Karpas-422 (cell line): ENCODE results near the gene NAV2. TPM values are rescaled to one million over a fixed set of nuclear protein-coding genes. Genes with fewer than 3 reads are reported as not detected.
"Not testable (repeated sequence)": the region's sequence is repeated elsewhere in the genome, so short reads cannot be mapped to it uniquely, and the experiment has no call there.

ENCODE experiments used
- DNase-seq: peaks from one replicate; pipeline ENCODE4 v3.0.0-alpha.2; 2015
- H2AFZ ChIP-seq: fragments of 200-600 bp; sonication (generic); 2 replicates; pipeline ENCODE4 v1.6.1; 2014; ENCODE audit warnings: antibody characterized with exemption, low read length, mixed read lengths
- H3K27ac ChIP-seq: fragments of 200-600 bp; sonication (generic); 2 replicates; pipeline ENCODE4 v1.5.1; 2014; ENCODE audit warnings: mild to moderate bottlenecking, low read length, moderate library complexity
- H3K27me3 ChIP-seq: fragments of 200-600 bp; sonication (generic); 2 replicates; pipeline ENCODE4 v1.6.1; 2014; ENCODE audit warnings: low read length, mixed read lengths
- H3K36me3 ChIP-seq: fragments of 200-600 bp; sonication (generic); 2 replicates; pipeline ENCODE4 v1.6.1; 2014; ENCODE audit warnings: low read length, mixed read lengths; ENCODE audit not compliant: insufficient read depth
- H3K4me1 ChIP-seq: fragments of 200-600 bp; sonication (generic); 2 replicates; pipeline ENCODE4 v1.6.1; 2014; ENCODE audit warnings: mild to moderate bottlenecking, low read length, mixed read lengths
- H3K4me2 ChIP-seq: fragments of 200-600 bp; sonication (generic); 2 replicates; pipeline ENCODE4 v1.6.1; 2014; ENCODE audit warnings: low read length, low read depth, mild to moderate bottlenecking; ENCODE audit not compliant: poor library complexity, severe bottlenecking
- H3K4me3 ChIP-seq: fragments of 200-600 bp; sonication (generic); 2 replicates; pipeline ENCODE4 v1.5.1; 2014; ENCODE audit warnings: mild to moderate bottlenecking, antibody characterized with exemption, low read length, mixed read lengths
- H3K79me2 ChIP-seq: fragments of 200-600 bp; sonication (generic); 2 replicates; pipeline ENCODE4 v1.6.1; 2014; ENCODE audit warnings: mild to moderate bottlenecking, low read length, mixed read lengths
- H3K9ac ChIP-seq: fragments of 200-600 bp; sonication (generic); 2 replicates; pipeline ENCODE4 v1.6.0; 2014; ENCODE audit warnings: low read length
- H3K9me2 ChIP-seq: fragments of 200-600 bp; sonication (generic), shearing (Covaris generic); replicated peaks from 2 replicates; pipeline ENCODE4 v1.6.0; 2014; ENCODE audit warnings: mild to moderate bottlenecking, low read length, moderate library complexity; ENCODE audit not compliant: insufficient read depth
- H3K9me3 ChIP-seq: fragments of 300-700, 200-600 bp; sonication (generic); 2 replicates; pipeline ENCODE4 v1.6.1; 2014; ENCODE audit warnings: low read length, mixed read lengths
- H4K20me1 ChIP-seq: fragments of 200-600 bp; sonication (generic); 2 replicates; pipeline ENCODE4 v1.6.1; 2014; ENCODE audit warnings: mild to moderate bottlenecking, antibody characterized with exemption, low read length, low read depth; ENCODE audit not compliant: insufficient read depth
- total RNA-seq: library from RNA; depleted of rRNA; stranded (reverse); fragments of >200 nt; shearing (Covaris generic); gene quantifications from 2 replicates; pipeline ENCODE4 v1.2.3, GENCODE V29; 2014; ENCODE audit warnings: low replicate concordance

Gene NAV2
- total RNA-seq, 1 experiment from 2014 or later = not detected

DNA sequence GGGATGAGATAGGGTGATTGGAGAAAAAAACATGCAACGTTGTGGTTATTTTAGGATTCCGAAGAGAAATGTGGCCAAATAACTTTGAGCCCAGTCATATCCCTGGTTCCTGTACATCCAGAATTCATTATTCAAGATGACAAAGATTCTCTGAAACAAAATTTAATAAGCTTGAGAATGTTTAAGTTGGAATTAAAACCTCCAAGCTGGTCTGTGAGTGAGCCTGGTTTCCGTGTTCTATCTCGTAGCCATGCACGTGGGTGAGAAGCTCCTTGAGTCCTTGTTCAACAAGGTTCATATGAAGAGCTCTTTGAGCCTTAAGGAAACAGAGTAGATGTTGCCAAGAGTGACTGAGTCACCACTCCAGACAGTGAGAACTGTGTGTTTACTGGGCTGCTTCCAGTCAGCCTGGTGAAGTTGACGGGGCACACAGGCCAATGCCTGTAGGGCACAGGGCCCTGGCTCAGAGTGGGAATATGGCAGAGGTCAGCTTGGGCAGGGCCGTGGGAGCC is 206.5 kb downstream of the NAV2 start:
- no peaks in the 10 kb centered on the region for H3K27me3 ChIP-seq
- DNase-seq = no peak
- no peaks in the 10 kb centered on the region for H3K9me2 ChIP-seq
- H3K9me3 ChIP-seq = no peaks in the 10 kb centered on the region
- H3K9ac ChIP-seq = no peak overlapping the region
- H2AFZ ChIP-seq = no peak overlapping the region
- H3K27ac ChIP-seq = no peak overlapping the region
- no peaks in the 10 kb centered on the region for H3K36me3 ChIP-seq
- no peaks in the 10 kb centered on the region for H3K79me2 ChIP-seq
- no peak overlapping the region for H3K4me3 ChIP-seq
- H3K4me1 ChIP-seq = no peaks in the 10 kb centered on the region
- no peaks in the 10 kb centered on the region for H4K20me1 ChIP-seq
- no peak overlapping the region for H3K4me2 ChIP-seq

DNA sequence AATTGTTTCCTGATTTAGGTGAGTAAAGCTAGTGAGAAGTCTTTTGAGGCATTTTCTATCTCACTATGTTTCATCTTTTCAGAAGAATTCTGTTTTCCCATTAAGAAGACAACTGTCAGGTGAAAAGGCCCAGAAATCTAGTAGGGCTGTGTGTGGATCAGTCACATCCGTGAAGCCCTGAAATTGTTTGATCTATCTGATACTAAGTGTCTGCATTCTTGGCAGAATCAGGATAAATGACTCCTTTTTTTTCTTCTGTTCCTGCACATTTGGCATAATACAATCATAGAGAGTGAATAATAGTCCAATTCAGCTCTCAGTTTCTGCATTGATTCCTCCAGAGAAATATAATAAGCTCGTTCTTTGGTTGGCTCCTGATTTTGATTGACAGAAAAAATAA is 208.3 kb downstream of the NAV2 start:
- no peak overlapping the region for H2AFZ ChIP-seq
- no peak overlapping the region for H3K4me3 ChIP-seq
- no peaks in the 10 kb centered on the region for H3K36me3 ChIP-seq
- H3K27ac ChIP-seq = no peak overlapping the region
- no peak for DNase-seq
- no peaks in the 10 kb centered on the region for H3K79me2 ChIP-seq
- H3K9me3 ChIP-seq = no peaks in the 10 kb centered on the region
- no peaks in the 10 kb centered on the region for H4K20me1 ChIP-seq
- H3K9me2 ChIP-seq = no peaks in the 10 kb centered on the region
- no peak overlapping the region for H3K9ac ChIP-seq
- no peaks in the 10 kb centered on the region for H3K27me3 ChIP-seq
- no peak overlapping the region for H3K4me2 ChIP-seq
- H3K4me1 ChIP-seq = no peaks in the 10 kb centered on the region

DNA sequence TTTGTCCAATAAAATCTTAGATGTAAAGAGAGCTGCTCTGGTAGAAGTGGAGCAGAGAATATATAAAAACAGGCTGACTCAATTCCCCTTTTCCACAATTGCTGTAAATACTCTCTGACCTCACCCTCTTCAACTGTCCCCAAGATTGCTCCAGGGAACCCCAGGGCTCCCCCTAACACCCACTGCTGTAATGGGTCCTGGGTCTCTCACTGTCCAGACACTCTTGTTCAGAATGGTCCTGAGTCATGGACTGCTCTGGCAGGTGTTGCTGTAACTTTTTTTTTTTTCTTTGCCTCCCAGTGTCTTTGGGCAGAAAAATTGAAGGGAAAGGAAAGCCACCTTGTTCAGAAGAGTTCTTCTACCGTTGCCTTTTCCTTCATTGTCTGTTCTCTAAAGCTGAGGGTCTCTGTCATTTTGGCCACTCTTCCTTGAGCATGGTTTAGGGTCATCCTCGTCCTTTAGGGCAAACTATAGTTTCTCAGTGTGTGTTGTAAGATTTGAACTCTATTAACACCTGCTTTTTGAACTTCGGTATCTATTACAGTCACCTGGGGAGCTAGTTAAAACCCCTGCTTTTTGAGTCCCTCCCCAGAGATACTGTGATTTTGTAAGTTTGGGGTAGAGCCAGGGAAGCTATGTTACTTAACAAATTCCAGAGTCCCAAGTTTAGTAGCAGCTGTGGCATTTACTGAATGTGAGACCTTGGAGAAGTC is 209.5 kb downstream of the NAV2 start:
- Histone ChIP-seq H3K9me2 (no peaks in the 10 kb centered on the region), H3K4me3 (no peak overlapping the region), H4K20me1 (no peaks in the 10 kb centered on the region), H3K4me1 (no peaks in the 10 kb centered on the region), H2AFZ (no peak overlapping the region), H3K27me3 (no peaks in the 10 kb centered on the region), H3K9me3 (no peaks in the 10 kb centered on the region), H3K27ac (no peak overlapping the region), H3K4me2 (no peak overlapping the region), H3K9ac (no peak overlapping the region), H3K79me2 (no peaks in the 10 kb centered on the region), H3K36me3 (no peaks in the 10 kb centered on the region)
- DNase-seq = no peak

DNA sequence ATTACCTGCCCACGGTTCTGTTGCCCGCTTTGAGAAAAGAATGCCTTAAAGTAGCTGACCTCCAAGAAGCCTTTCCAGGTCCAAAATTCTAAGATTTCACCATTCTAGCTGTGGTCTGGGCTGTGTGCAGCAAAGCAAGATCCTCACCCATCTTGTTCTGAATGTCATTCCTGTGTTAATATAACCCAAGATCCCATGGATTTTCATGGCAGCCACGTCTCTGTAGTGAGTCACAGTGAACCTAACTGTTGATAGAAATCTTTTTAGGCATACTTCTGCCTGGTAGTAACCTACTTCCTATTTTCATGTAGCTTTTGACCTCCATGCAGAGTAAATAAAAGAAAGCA is 210.0 kb downstream of the NAV2 start:
- Histone ChIP-seq H3K27ac (no peak overlapping the region), H3K9me2 (no peaks in the 10 kb centered on the region), H3K79me2 (no peaks in the 10 kb centered on the region), H3K4me1 (no peaks in the 10 kb centered on the region), H3K9me3 (no peaks in the 10 kb centered on the region), H4K20me1 (no peaks in the 10 kb centered on the region), H3K36me3 (no peaks in the 10 kb centered on the region), H3K4me2 (no peak overlapping the region), H3K27me3 (no peaks in the 10 kb centered on the region), H3K4me3 (no peak overlapping the region), H2AFZ (no peak overlapping the region), H3K9ac (no peak overlapping the region)
- no peak for DNase-seq

DNA sequence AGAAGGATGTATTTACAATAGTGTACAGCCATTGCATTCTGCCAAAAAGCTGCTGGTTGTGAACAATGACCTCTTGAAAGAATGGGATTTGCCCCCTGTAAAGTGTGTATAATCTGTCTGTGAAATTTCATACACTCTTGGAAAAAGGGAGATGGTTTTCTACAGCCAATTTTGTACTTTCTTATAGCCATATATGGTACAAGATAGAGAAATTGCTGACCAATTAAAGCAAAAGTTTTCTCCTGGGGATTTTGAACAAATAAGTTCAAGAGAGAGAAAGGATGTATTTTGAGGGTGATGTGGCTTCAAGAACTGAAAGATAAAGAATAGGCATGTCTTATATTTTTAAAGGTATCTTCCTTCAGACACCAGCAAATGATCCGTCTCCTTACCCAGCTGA is 211.0 kb downstream of the NAV2 start:
- Histone ChIP-seq H3K36me3 (no peaks in the 10 kb centered on the region), H3K4me3 (no peak overlapping the region), H2AFZ (no peak overlapping the region), H3K9me2 (no peaks in the 10 kb centered on the region), H3K27me3 (no peaks in the 10 kb centered on the region), H4K20me1 (no peaks in the 10 kb centered on the region), H3K27ac (no peak overlapping the region), H3K4me2 (no peak overlapping the region), H3K9me3 (no peaks in the 10 kb centered on the region), H3K4me1 (no peaks in the 10 kb centered on the region), H3K79me2 (no peaks in the 10 kb centered on the region), H3K9ac (no peak overlapping the region)
- DNase-seq = no peak

DNA sequence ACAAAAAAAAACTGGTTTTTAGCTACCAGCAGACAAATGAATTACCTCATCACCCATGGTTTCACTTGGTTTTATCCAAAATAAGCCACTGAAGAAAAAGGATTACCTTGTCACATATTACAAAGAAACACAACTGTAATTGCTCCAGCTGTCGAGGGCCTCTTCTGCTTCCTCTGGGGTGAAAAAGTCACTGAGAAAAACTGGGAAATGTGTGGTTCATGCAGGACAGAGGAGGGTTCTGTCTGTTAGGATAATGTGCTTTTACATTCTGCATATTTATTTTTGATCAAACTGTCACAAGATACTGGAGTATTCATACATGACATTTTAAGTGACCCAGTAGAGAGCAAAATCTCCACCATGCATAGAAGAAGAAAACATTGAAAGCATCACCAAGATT is 211.7 kb downstream of the NAV2 start:
- Histone ChIP-seq H4K20me1 (no peaks in the 10 kb centered on the region), H3K4me2 (no peak overlapping the region), H3K9me2 (no peaks in the 10 kb centered on the region), H3K36me3 (no peaks in the 10 kb centered on the region), H3K27ac (no peak overlapping the region), H3K9ac (no peak overlapping the region), H3K4me1 (no peaks in the 10 kb centered on the region), H3K27me3 (no peaks in the 10 kb centered on the region), H2AFZ (no peak overlapping the region), H3K4me3 (no peak overlapping the region), H3K9me3 (no peaks in the 10 kb centered on the region), H3K79me2 (no peaks in the 10 kb centered on the region)
- no peak for DNase-seq

DNA sequence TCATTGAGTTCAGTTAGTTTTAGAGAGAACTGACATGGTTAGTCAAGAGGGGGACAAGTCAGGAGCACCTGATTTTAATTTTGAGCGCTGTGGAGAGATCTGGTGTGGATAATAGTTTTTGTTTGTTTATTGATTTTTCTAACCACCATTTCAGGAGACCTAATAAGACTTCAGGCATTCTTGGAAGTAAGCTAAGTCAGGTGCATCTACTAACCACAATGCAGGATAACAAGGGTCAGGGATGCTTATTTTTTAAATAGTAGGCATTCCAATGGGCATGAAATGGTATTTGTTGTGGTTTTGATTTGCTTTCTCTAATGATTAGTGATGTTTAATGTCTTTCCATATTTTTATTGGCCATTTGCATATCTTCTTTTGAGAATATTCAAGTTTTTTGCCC is 212.1 kb downstream of the NAV2 start:
- H3K36me3 ChIP-seq = no peaks in the 10 kb centered on the region
- no peak overlapping the region for H3K4me2 ChIP-seq
- H3K4me1 ChIP-seq = no peaks in the 10 kb centered on the region
- H3K9me2 ChIP-seq = no peaks in the 10 kb centered on the region
- no peaks in the 10 kb centered on the region for H3K79me2 ChIP-seq
- H3K27me3 ChIP-seq = no peaks in the 10 kb centered on the region
- no peak for DNase-seq
- H4K20me1 ChIP-seq = no peaks in the 10 kb centered on the region
- H3K9me3 ChIP-seq = no peaks in the 10 kb centered on the region
- no peak overlapping the region for H2AFZ ChIP-seq
- no peak overlapping the region for H3K27ac ChIP-seq
- H3K9ac ChIP-seq = no peak overlapping the region
- H3K4me3 ChIP-seq = no peak overlapping the region

DNA sequence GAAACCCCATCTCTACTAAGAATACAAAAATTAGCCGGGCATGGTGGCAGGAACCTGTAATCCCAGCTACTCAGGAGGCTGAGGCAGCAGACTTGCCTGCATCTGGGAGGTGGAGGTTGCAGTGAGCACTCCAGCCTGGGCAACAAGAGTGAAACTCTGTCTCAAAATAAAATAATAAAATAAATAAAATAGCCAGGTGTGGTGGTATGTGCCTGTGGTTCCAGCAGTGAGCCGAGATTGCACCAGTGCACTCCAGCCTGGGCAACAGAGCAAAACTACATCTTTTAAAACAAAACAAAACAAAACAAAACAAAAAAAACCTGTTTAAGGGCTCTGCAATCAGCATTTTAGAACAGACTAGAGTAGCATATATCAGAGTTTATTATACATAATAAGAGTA is 214.8 kb downstream of the NAV2 start:
- H3K9me2 ChIP-seq, H3K36me3 ChIP-seq, H4K20me1 ChIP-seq: not testable (repeated sequence)

More for the DNA sequence above, 214.8 kb downstream of the NAV2 start:
- not testable (repeated sequence) for H3K79me2 ChIP-seq, DNase-seq, H3K27me3 ChIP-seq, H3K4me2 ChIP-seq, H3K9ac ChIP-seq, H2AFZ ChIP-seq, H3K9me3 ChIP-seq, H3K27ac ChIP-seq, H3K4me3 ChIP-seq, H3K4me1 ChIP-seq
